Measurements from ENCODE around the gene LPAR3.

Gene LPAR3

GRCh38 chr1:84892705-84893618 lies at the start of gene LPAR3:
LPAR3 (minus strand) TSS chr1:84893206; CDS start chr1:84866120, 27,086 bp downstream.
- TF ChIP-seq ZNF274 (IDR thresholded peaks at IDR 0.05; ENCODE audit: low read depth, low read length), result no peak
- no peak within 1 kb of the TSS; the same call in 1 of the 2 replicates for H3K4me3 ChIP-seq (ENCODE audit: low read length)

- no peak for TF ChIP-seq ZNF274 (IDR thresholded peaks at IDR 0.05; ENCODE audit: low read depth, low read length)
- H3K4me3 ChIP-seq (ENCODE audit: low read length), result no peak overlapping the region
These were observed 48.8 kb upstream of the LPAR3 start for GRCh38 chr1:84941843-84942242.

GRCh38 chr1:84940481-84940880 lies 47.5 kb upstream of the LPAR3 start:
- no peak overlapping the region for H3K4me3 ChIP-seq (ENCODE audit: low read length)
- no peak for TF ChIP-seq ZNF274 (IDR thresholded peaks at IDR 0.05; ENCODE audit: low read depth, low read length)

GRCh38 chr1:84939761-84940160 lies 46.8 kb upstream of the LPAR3 start:
- TF ChIP-seq ZNF274 (IDR thresholded peaks at IDR 0.05; ENCODE audit: low read depth, low read length), result no peak
- H3K4me3 ChIP-seq (ENCODE audit: low read length), result no peak overlapping the region

- no peak for TF ChIP-seq ZNF274 (IDR thresholded peaks at IDR 0.05; ENCODE audit: low read depth, low read length)
- no peak overlapping the region for H3K4me3 ChIP-seq (ENCODE audit: low read length)
These were observed 46.1 kb upstream of the LPAR3 start for GRCh38 chr1:84939151-84939550.

- TF ChIP-seq ZNF274 (IDR thresholded peaks at IDR 0.05; ENCODE audit: low read depth, low read length), result no peak
- H3K4me3 ChIP-seq (ENCODE audit: low read length), result no peak overlapping the region
These were observed 43.3 kb upstream of the LPAR3 start for GRCh38 chr1:84936116-84936810.

- no peak for TF ChIP-seq ZNF274 (IDR thresholded peaks at IDR 0.05; ENCODE audit: low read depth, low read length)
- no peak overlapping the region for H3K4me3 ChIP-seq (ENCODE audit: low read length)
These were observed 40.1 kb upstream of the LPAR3 start for GRCh38 chr1:84933011-84933611.

GRCh38 chr1:84930831-84931230 lies 37.8 kb upstream of the LPAR3 start:
- no peak for TF ChIP-seq ZNF274 (IDR thresholded peaks at IDR 0.05; ENCODE audit: low read depth, low read length)
- H3K4me3 ChIP-seq (ENCODE audit: low read length), result no peak overlapping the region

GRCh38 chr1:84930329-84930728 lies 37.3 kb upstream of the LPAR3 start:
- no peak overlapping the region for H3K4me3 ChIP-seq (ENCODE audit: low read length)

GRCh38 chr1:84929581-84929980 lies 36.6 kb upstream of the LPAR3 start:
- no peak overlapping the region for H3K4me3 ChIP-seq (ENCODE audit: low read length)
- no peak for TF ChIP-seq ZNF274 (IDR thresholded peaks at IDR 0.05; ENCODE audit: low read depth, low read length)

More at GRCh38 chr1:84930329-84930728, 37.3 kb upstream of the LPAR3 start:
- TF ChIP-seq ZNF274 (IDR thresholded peaks at IDR 0.05; ENCODE audit: low read depth, low read length), result no peak

- H3K4me3 ChIP-seq (ENCODE audit: low read length), result no peak overlapping the region
- TF ChIP-seq ZNF274 (IDR thresholded peaks at IDR 0.05; ENCODE audit: low read depth, low read length), result no peak
These were observed 36.0 kb upstream of the LPAR3 start for GRCh38 chr1:84928979-84929378.

- TF ChIP-seq ZNF274 (IDR thresholded peaks at IDR 0.05; ENCODE audit: low read depth, low read length), result no peak
- no peak overlapping the region for H3K4me3 ChIP-seq (ENCODE audit: low read length)
These were observed 30.3 kb upstream of the LPAR3 start for GRCh38 chr1:84923317-84923716.

- H3K4me3 ChIP-seq (ENCODE audit: low read length), result no peak overlapping the region
- no peak for TF ChIP-seq ZNF274 (IDR thresholded peaks at IDR 0.05; ENCODE audit: low read depth, low read length)
These were observed 27.2 kb upstream of the LPAR3 start for GRCh38 chr1:84920159-84920558.

- no peak overlapping the region for H3K4me3 ChIP-seq (ENCODE audit: low read length)
- TF ChIP-seq ZNF274 (IDR thresholded peaks at IDR 0.05; ENCODE audit: low read depth, low read length), result no peak
These were observed 26.5 kb upstream of the LPAR3 start for GRCh38 chr1:84919461-84919970.
